ENCODE results near the gene PDE7B.

DNA sequence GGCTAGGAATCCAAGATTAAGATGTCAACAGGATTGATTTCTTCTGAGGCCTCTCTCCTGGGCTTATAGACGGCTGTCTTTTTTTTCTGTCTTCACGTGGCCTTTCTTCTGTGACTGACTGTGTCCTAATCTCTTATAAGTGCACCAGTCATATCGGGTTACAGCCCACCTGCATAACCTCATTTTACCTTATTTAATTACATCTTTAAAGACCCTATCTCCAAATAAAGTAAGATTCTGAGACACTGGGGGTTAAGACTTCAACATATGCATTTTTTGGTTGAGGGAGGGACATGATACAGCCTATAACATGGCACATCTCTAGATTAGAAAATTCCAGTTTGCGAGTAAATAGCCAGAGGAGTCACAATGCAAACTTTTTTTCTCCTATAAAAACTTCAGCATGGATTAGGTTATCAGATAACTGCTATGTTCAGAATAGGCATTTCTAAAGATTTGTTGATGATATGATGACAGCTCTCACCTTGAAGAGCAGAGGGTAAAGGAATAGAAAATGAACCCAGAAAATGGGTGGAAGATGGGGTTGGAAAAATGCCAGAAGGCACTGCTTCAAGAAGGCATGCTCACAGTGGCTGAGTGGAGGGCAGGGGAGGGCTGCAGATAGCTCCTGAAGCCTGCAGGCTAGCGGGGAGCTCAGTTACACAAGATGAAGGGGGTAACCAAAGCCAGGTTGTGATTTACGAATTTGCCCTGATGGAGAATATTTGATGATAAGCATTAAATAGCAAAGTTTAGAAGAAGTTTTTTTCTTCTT is 8.7 kb upstream of the PDE7B start:
- TF ChIP-seq, protein P1, sequence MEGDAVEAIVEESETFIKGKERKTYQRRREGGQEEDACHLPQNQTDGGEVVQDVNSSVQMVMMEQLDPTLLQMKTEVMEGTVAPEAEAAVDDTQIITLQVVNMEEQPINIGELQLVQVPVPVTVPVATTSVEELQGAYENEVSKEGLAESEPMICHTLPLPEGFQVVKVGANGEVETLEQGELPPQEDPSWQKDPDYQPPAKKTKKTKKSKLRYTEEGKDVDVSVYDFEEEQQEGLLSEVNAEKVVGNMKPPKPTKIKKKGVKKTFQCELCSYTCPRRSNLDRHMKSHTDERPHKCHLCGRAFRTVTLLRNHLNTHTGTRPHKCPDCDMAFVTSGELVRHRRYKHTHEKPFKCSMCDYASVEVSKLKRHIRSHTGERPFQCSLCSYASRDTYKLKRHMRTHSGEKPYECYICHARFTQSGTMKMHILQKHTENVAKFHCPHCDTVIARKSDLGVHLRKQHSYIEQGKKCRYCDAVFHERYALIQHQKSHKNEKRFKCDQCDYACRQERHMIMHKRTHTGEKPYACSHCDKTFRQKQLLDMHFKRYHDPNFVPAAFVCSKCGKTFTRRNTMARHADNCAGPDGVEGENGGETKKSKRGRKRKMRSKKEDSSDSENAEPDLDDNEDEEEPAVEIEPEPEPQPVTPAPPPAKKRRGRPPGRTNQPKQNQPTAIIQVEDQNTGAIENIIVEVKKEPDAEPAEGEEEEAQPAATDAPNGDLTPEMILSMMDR (conservative IDR thresholded peaks at IDR 0.05; ENCODE audit: low read length): no peak
- no peak for TF ChIP-seq EZH2phosphoT487 (IDR thresholded peaks at IDR 0.05; ENCODE audit: borderline replicate concordance, low read depth, low read length)

Data from OCI-LY7 (cell line).